BJ (cell line): ENCODE measurements around the gene LPCAT1. TPM values are rescaled to one million over a fixed set of nuclear protein-coding genes. Genes with fewer than 3 reads are reported as not detected.

Experiments
- CTCF ChIA-PET: fragments of 350-600 bp; formaldehyde crosslinking; extraction: SDS; loops from one replicate; lab custom pipeline; 2021; ENCODE audit warnings: antibody characterized with exemption, inconsistent platforms; lab: Yijun Ruan, JAX
- POLR2A ChIA-PET: fragments of 300-600 bp; sonication (Branson Sonifier 250); formaldehyde crosslinking; extraction: SDS; loops from one replicate; lab custom pipeline; 2021; ENCODE audit warnings: antibody characterized with exemption; lab: Charles Lee
- DNase-seq: peaks from one replicate; pipeline ENCODE4 v3.0.0-alpha.2; 2011; ENCODE audit warnings: low read depth
- H3K27me3 ChIP-seq: 2 replicates; pipeline ENCODE4 v1.6.0; 2011; ENCODE audit warnings: low read length; ENCODE audit not compliant: control insufficient read depth, insufficient read depth
- H3K36me3 ChIP-seq: 2 replicates; pipeline ENCODE4 v1.5.1; 2011; ENCODE audit warnings: low read length; ENCODE audit not compliant: control insufficient read depth, insufficient read depth
- H3K4me3 ChIP-seq: 2 replicates; pipeline ENCODE4 v1.5.1; 2011; ENCODE audit warnings: low read depth, mild to moderate bottlenecking, control low read depth, low read length
- polyA plus RNA-seq: library from polyadenylated mRNA; depleted of rRNA; stranded (reverse); fragments of >200 nt; gene quantifications from 2 replicates; pipeline ENCODE4 v1.2.3, GENCODE V29; 2011
- TF ChIP-seq, protein P1 (sequence below): IDR thresholded peaks from 2 replicates; pipeline ENCODE4 v1.5.1; 2011; ENCODE audit warnings: low read depth, mild to moderate bottlenecking, control low read depth, inconsistent platforms, low read length, moderate library complexity; ENCODE audit not compliant: insufficient read depth

The LPCAT1 gene
- polyA plus RNA-seq, 1 experiment, result 14.3 TPM

DNA sequence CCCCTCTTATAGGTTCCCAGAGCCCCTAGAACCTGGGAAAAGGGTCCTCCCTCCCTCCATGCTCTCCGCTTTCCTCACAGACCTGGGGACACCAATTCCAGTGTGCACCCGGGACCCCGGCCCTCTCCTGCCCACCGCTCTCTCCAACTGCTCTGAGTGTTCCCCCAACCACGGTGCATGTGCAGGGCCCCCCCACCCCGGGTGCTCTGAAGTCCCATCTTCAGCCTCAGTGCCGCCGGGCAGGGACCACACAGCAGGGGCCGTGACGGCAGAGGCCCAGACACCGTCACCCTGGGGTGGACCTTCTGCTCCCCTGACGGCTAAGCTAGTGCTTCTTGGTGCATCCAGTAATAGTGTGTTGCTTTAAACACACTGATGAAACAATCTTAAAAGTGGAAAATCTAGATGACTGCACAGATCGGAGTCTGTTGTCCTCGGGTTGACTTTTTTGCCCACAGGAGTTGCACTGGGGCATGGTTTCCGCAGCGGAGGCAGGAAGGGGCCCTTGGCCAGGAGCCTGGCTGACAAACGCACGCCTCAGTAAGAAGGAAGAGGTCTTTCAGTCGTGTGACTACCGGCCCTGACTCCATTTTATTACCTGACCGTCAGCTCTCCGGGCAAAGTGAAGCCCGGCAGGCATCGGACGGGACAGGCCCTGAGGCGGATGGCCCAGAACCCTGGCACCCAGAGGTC lies 42.3 kb downstream of the LPCAT1 start:
- DNase-seq, result no peak
- ChIA-PET CTCF (no interaction called here), POLR2A (no interaction called here)
- Histone ChIP-seq H3K27me3 (no peaks in the 10 kb centered on the region), H3K4me3 (no peak overlapping the region), H3K36me3 (peaks cover 44% of the 10 kb centered on the region)
- TF ChIP-seq, protein P1, sequence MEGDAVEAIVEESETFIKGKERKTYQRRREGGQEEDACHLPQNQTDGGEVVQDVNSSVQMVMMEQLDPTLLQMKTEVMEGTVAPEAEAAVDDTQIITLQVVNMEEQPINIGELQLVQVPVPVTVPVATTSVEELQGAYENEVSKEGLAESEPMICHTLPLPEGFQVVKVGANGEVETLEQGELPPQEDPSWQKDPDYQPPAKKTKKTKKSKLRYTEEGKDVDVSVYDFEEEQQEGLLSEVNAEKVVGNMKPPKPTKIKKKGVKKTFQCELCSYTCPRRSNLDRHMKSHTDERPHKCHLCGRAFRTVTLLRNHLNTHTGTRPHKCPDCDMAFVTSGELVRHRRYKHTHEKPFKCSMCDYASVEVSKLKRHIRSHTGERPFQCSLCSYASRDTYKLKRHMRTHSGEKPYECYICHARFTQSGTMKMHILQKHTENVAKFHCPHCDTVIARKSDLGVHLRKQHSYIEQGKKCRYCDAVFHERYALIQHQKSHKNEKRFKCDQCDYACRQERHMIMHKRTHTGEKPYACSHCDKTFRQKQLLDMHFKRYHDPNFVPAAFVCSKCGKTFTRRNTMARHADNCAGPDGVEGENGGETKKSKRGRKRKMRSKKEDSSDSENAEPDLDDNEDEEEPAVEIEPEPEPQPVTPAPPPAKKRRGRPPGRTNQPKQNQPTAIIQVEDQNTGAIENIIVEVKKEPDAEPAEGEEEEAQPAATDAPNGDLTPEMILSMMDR, result no peak

DNA sequence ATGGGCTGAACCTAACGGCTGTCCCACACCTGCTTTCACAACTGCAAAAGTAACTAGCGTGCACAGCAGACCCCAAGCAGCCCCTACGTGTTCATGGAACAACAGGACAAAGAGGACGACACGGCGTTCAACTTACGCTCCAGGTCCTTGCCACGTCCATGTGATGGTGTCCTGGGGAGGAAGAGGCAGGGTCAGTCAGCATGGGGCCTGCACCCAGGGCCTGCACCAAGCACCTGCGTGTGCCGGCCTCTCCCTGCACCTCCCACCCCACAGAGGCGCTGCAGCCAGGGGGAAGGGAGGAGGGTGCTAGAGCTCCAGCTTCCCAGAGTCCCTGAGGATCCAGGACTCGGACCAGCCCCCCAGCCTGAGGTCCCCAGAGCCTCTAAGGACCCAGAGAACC lies 43.0 kb downstream of the LPCAT1 start:
- H3K36me3 ChIP-seq, result peaks cover 42% of the 10 kb centered on the region
- TF ChIP-seq, protein P1, result no peak
- no peak for DNase-seq
- ChIA-PET CTCF (interaction anchor here (1.0 to 1.6 kb wide), 5 partner anchors 11 to 272 kb away, joined by 3 to 16 read pairs (median 5); no protein-coding TSS in a partner anchor), POLR2A (no interaction called here)
- H3K4me3 ChIP-seq, result no peak overlapping the region
- H3K27me3 ChIP-seq, result no peaks in the 10 kb centered on the region

DNA sequence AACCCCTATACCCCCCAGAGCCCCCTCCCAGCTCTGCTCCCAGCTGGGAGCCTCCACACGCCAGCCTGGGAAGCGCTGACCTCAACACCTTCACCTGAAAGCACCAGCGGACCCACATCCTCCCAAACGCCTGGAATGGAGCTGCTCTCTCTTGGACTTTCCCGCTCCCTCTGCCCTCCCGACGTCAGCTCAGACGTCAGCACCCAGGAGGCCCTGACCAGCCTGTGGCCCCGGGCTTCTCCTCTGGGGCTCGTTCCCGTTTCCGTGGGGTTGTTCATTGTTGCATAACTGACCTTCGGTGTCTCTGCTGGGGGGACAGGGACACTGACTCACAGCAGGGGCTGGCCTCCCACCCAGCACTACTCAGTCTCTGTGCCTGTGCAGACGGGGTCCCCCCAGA lies 43.5 kb downstream of the LPCAT1 start:
- Histone ChIP-seq H3K4me3 (no peak overlapping the region), H3K36me3 (peaks cover 42% of the 10 kb centered on the region), H3K27me3 (no peaks in the 10 kb centered on the region)
- ChIA-PET POLR2A (no interaction called here), CTCF (interaction anchor here (0.7 to 1.6 kb wide), 9 partner anchors 10 to 313 kb away, joined by 3 to 16 read pairs (median 4); no protein-coding TSS in a partner anchor)
- TF ChIP-seq, protein P1, result no peak
- no peak for DNase-seq

DNA sequence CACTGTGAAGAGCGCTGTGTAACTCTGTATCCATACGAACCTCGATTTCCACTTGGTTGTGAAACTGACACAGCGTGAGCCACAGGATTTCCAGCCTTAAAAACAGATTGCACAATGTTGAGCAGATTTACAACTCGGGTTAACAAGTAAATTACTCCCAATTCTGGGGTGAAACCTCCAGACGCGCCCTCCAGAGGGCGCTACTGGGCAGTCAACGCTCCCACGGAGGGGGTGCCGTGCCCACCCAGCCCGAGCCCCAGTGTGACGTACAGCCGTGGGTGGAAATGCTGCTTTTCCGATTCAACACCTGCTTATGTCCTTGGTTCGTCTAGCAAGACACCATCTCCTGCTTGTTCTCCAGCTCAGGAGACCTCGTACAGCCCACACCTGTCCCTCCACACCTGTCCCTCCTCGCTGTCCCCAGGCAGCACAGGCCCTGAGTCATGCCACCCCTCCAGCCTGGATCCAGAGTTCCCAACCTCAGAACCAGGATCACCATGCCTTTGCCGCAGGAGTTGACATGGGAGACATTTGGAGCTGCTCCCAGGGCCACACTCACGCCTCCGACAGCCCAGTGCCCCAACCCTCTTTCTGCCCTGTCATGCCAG lies 44.1 kb downstream of the LPCAT1 start:
- ChIA-PET CTCF (interaction anchor here (0.7 to 1.7 kb wide), 10 partner anchors 10 to 312 kb away, joined by 3 to 16 read pairs (median 4); no protein-coding TSS in a partner anchor), POLR2A (no interaction called here)
- TF ChIP-seq, protein P1, result peak; percentile 79
- no peak for DNase-seq
- H3K36me3 ChIP-seq, result peaks cover 41% of the 10 kb centered on the region
- H3K4me3 ChIP-seq, result no peak overlapping the region
- no peaks in the 10 kb centered on the region for H3K27me3 ChIP-seq

DNA sequence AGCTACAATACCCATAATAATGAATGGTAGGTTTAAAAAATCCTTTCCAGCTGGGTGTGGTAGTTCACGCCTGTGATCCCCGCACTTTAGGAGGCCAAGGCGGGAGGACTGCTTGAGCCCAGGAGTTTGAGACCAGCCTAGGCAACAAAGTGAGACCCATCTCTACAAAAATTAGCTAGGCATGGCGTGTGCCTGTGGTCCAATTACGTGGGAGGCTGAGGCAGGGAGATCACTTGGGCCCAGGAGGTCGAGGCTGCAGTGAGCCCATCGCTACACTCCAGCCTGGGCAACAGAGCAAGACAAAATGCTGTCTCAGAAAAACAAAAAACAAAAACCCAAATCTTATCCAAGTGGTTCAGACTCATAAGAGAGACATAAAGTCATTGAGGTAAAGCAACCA lies 44.7 kb downstream of the LPCAT1 start:
- Histone ChIP-seq H3K4me3 (no peak overlapping the region), H3K36me3 (peaks cover 39% of the 10 kb centered on the region), H3K27me3 (no peaks in the 10 kb centered on the region)
- DNase-seq, result no peak
- CTCF ChIA-PET, result interaction anchor here (0.6 to 3.4 kb wide), 7 partner anchors 9 to 865 kb away, joined by 3 to 11 read pairs (median 3); no protein-coding TSS in a partner anchor
- POLR2A ChIA-PET, result no interaction called here
- TF ChIP-seq, protein P1, result no peak
